PC-9 (cell line): ENCODE results near the gene TMEM132C.

Experiments
- EZH2 ChIP-seq: fragments of 200-600 bp; sonication (generic); IDR thresholded peaks from 2 replicates; pipeline ENCODE4 v1.8.0; 2017; ENCODE audit warnings: antibody characterized with exemption, low read depth
- TF ChIP-seq, protein P1 (sequence below): fragments of 200-600 bp; sonication (generic); conservative IDR thresholded peaks from 2 replicates; pipeline ENCODE4 v1.6.1; 2017; ENCODE audit warnings: mixed run types, antibody characterized with exemption, mild to moderate bottlenecking, moderate library complexity

GRCh38 chr12:128693115-128693514, 426.1 kb downstream of the TMEM132C start:
- TF ChIP-seq, protein P1, sequence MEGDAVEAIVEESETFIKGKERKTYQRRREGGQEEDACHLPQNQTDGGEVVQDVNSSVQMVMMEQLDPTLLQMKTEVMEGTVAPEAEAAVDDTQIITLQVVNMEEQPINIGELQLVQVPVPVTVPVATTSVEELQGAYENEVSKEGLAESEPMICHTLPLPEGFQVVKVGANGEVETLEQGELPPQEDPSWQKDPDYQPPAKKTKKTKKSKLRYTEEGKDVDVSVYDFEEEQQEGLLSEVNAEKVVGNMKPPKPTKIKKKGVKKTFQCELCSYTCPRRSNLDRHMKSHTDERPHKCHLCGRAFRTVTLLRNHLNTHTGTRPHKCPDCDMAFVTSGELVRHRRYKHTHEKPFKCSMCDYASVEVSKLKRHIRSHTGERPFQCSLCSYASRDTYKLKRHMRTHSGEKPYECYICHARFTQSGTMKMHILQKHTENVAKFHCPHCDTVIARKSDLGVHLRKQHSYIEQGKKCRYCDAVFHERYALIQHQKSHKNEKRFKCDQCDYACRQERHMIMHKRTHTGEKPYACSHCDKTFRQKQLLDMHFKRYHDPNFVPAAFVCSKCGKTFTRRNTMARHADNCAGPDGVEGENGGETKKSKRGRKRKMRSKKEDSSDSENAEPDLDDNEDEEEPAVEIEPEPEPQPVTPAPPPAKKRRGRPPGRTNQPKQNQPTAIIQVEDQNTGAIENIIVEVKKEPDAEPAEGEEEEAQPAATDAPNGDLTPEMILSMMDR = no peak
- TF ChIP-seq EZH2 = no peak
